ENCODE data around the gene CEP70. TPM values are rescaled to one million over a fixed set of nuclear protein-coding genes. Genes with fewer than 3 reads are reported as not detected.

Gene CEP70
- total and polyA plus RNA-seq, 10 of the 15 experiments (the other 5 are each of a cell fraction or from before 2014, with no cell fraction given): 1.4 to 9.3 (median 2.2) TPM

GRCh38 chr3:138471481-138471880 lies 122.6 kb downstream of the CEP70 start:
- 0% methylated on average over 1 of the region's 1 CpG for WGBS (ENCODE audit: insufficient coverage, insufficient replicate concordance, low lambda C conversion rate, missing lambda C conversion rate)
- no TSS peak for BruUV-seq (replicated peaks)
- intact Hi-C loops (cut with micrococcal nuclease; ENCODE audit: unreplicated experiment): no loop called here

More at GRCh38 chr3:138471481-138471880, 122.6 kb downstream of the CEP70 start:
- no peak for DNase-seq (ENCODE audit: low read depth, low spot score)
- Histone ChIP-seq H2AFZ (ENCODE audit: control insufficient read depth, low read depth, low read length) (no peak overlapping the region), H3K4me3 (no peak overlapping the region), H3K27ac (ENCODE audit: control insufficient read depth, insufficient read depth) (no peak overlapping the region), H3K27me3 (replicated peaks in 1 of 2; ENCODE audit: control insufficient read depth in 2 of 2, insufficient read depth in 2 of 2, low read length in 1 of 2) (peaks cover 0 to under 1% of the 10 kb centered on the region in 2 experiments; a peak in 2 of 4 replicates), H3K9ac (ENCODE audit: control insufficient read depth, insufficient read depth, low read length) (no peak overlapping the region), H3K79me2 (ENCODE audit: control insufficient read depth, insufficient read depth, low read length) (no peaks in the 10 kb centered on the region), H3K4me1 (ENCODE audit: control insufficient read depth, insufficient read depth, low read length) (no peaks in the 10 kb centered on the region), H3K36me3 (ENCODE audit: control insufficient read depth in 2 of 2, insufficient read depth in 2 of 2, low read length in 1 of 2) (no peaks in the 10 kb centered on the region), H3K9me3 (replicated peaks; ENCODE audit: control insufficient read depth, insufficient read depth, low read length) (no peaks in the 10 kb centered on the region), H4K20me1 (ENCODE audit: control insufficient read depth, insufficient read depth) (no peaks in the 10 kb centered on the region), H3K4me2 (ENCODE audit: control insufficient read depth, insufficient read depth) (no peak overlapping the region)
- in situ Hi-C loops (cut with MboI): no loop called here
- no peak for ATAC-seq
- ChIA-PET SMC1A (ENCODE audit: uncharacterized antibody, unreplicated experiment) (interaction anchor here (1.1 kb wide), 1 partner anchor 9 kb away, joined by 3 read pairs; no protein-coding TSS in a partner anchor), CTCF (interaction anchor here (0.8 to 1.3 kb wide), 3 partner anchors 65 to 452 kb away, joined by 3 to 8 read pairs (median 7); no protein-coding TSS in a partner anchor), POLR2A (no interaction called here), RAD21 (ENCODE audit: unreplicated experiment) (interaction anchor here (1.0 kb wide), 1 partner anchor 444 kb away, joined by 3 read pairs; no protein-coding TSS in a partner anchor)
- TF ChIP-seq JUND (IDR thresholded peaks at IDR 0.05; ENCODE audit: low read depth, low read length) (no peak), ZBTB40 (IDR thresholded peaks at IDR 0.05; ENCODE audit: borderline replicate concordance) (no peak), SP1 (IDR thresholded peaks at IDR 0.05; ENCODE audit: low read depth, low read length) (no peak), CHD1 (IDR thresholded peaks at IDR 0.05; ENCODE audit: low read depth, low read length) (no peak), E2F8 (IDR thresholded peaks at IDR 0.05; ENCODE audit: low read depth, partially characterized antibody) (no peak), ASH2L (IDR thresholded peaks at IDR 0.05; ENCODE audit: borderline replicate concordance, low read depth) (no peak), RFX5 (IDR thresholded peaks at IDR 0.05; ENCODE audit: low read depth, low read length) (no peak), NR2F1 (conservative IDR thresholded peaks at IDR 0.05) (no peak), RAD51 (IDR thresholded peaks at IDR 0.05) (no peak), GATAD2B (conservative IDR thresholded peaks at IDR 0.05; ENCODE audit: low read depth) (no peak), RB1 (IDR thresholded peaks at IDR 0.05; ENCODE audit: borderline replicate concordance) (no peak), ELK1 (IDR thresholded peaks at IDR 0.05; ENCODE audit: low read depth, low read length) (no peak), BMI1 (IDR thresholded peaks at IDR 0.05; ENCODE audit: borderline replicate concordance) (no peak), CEBPZ (IDR thresholded peaks at IDR 0.05; ENCODE audit: low read depth, low read length) (no peak)
- FAIRE-seq: no peak

Data from GM12878 (cell line).